NCI-H2196 treated with DMSO at 0.1 percent for 48 hours (cell line): ENCODE data around the gene SLC39A11.
"Not testable (repeated sequence)": the region's sequence is repeated elsewhere in the genome, so short reads cannot be mapped to it uniquely, and the experiment has no call there.

Experiments
- DNase-seq: peaks from one replicate; lab custom pipeline; 2025; ENCODE audit not compliant: unreplicated experiment; lab: John Stamatoyannopoulos, UW

The SLC39A11 gene

GRCh38 chr17:72764632-72765041, 327.9 kb downstream of the SLC39A11 start:
- DNase-seq: no peak

GRCh38 chr17:72763981-72764380, 328.5 kb downstream of the SLC39A11 start:
- DNase-seq: no peak

DNA sequence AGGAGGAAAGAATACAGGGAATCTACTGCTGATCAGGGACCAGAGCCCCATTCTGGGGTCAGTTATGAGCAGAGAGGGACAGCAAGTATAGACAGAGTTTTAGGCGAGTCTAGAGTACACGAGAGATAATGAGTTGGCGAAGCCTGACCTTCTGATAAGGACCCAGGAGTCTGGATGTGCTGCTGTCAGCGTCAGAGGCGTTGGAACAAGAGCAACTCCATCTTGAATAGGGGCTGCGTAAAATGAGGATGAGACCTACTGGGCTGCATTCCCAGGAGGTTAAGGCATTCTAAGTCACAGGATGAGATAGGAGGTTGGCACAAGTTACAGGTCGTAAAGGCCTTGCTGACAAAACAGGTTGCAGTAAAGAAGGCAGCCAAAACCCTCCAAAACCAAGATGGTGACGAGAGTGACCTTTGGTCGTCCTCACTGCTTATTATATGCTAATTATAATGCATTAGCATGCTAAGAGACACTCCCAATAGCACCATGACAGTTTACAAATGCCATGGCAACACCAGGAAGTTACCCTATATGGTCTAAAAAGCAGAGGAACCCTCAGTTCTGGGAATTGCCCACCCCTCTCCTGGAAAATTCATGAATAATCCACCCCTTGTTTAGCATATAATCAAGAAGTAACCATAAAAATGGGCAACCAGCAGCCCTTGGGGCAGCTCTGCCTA, 330.5 kb downstream of the SLC39A11 start:
- DNase-seq: not testable (repeated sequence)

GRCh38 chr17:72761431-72761830, 331.1 kb downstream of the SLC39A11 start:
- DNase-seq: no peak

- no peak for DNase-seq
These were observed 332.1 kb downstream of the SLC39A11 start for GRCh38 chr17:72760368-72760767.

DNA sequence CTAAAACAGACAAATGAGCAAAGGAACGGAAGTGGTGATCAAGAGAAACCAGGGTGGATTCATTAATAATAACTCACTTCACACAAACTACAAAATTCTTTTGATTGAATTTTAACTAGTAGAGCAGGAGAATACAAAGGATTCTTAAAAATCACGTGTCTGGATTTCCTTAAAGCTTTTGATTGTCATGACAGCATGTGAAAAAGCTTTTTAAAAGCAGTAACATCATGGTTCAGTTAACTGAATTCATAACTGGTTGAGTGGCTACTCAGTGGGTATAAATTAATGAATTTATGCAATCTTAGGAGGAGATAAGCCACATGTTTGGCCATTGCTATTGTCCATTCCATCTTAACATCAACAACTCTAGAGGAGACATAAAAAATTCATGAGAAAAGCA, 333.2 kb downstream of the SLC39A11 start:
- no peak for DNase-seq

DNA sequence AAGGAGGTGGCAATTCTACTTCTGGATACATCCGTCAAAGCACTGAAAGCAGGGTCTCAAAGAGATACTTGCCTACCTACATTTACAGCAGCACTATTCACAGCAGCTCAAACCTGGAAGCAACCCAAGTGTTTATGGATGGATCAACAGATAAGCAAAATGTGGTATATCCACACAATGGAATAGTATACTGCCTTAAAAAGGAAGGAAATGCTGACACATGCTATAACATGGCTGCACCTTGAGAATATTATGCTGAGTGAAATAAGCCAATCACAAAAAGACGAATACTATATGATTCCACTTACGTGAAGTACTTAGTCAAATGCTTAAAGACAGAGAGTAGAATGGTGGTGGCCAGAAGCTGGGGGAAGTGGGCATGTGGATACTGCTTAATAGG, 336.2 kb downstream of the SLC39A11 start:
- DNase-seq: no peak

DNA sequence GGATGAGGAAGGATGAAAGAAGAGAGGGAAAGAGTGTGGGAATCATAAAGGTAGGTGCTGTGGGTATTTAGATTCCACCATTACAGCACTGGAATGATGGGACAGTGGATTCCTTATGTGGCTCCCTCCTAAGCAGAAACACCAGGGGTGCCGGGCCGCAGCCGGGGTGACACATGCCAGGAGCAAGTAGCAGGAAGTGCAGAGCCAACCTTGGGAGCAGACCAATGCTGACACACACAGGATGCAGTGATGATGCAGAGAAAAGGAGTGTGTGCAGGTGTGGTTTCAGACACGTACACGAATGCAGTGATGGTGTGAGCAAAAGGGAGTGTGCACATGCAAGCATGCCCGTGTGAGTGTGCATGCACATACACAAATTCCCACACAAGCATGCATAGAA, 338.0 kb downstream of the SLC39A11 start:
- DNase-seq: no peak

DNA sequence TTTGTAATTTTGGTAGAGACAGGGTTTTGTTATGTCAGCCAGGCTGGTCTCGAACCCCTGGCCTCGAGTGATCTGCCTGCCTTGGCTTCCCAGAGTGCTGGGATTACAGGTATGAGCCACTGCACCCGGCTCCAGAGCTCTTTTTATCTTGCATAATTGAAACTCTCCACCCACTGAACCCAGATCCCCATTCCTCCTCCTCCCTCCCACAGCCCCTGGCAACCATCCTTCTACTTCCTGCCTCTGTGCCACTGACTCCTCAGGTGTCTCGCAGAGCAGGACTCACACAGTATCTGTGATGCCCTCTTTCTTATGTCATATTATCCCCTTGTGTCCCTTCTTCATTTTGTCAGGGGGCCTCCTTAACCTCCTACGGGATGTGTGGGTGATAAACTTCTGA, 340.7 kb downstream of the SLC39A11 start:
- no peak for DNase-seq

- no peak for DNase-seq
These were observed 343.3 kb downstream of the SLC39A11 start for GRCh38 chr17:72749119-72749572.

GRCh38 chr17:72747501-72747900, 345.0 kb downstream of the SLC39A11 start:
- no peak for DNase-seq

DNA sequence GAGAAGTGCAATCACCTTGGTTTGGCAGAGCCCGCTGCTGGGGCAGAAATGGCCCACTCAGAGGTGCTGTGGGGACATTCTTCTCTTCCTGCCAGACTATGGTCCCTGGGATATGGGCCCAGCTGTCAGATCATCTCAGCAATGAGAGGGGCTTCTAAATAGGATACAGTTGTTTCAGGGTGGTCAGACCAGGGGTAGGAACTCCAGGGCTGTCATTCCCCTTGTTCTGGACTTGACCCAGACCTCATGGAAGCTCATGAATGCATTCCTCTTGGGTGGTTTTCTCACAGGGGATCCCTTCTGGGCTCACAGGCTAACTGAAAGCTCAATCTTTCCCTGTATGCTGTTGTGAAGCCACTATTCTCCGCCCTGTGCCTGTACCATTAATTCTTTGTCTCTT, 347.2 kb downstream of the SLC39A11 start:
- no peak for DNase-seq

- DNase-seq: no peak
These were observed 349.4 kb downstream of the SLC39A11 start for GRCh38 chr17:72743037-72743467.

DNA sequence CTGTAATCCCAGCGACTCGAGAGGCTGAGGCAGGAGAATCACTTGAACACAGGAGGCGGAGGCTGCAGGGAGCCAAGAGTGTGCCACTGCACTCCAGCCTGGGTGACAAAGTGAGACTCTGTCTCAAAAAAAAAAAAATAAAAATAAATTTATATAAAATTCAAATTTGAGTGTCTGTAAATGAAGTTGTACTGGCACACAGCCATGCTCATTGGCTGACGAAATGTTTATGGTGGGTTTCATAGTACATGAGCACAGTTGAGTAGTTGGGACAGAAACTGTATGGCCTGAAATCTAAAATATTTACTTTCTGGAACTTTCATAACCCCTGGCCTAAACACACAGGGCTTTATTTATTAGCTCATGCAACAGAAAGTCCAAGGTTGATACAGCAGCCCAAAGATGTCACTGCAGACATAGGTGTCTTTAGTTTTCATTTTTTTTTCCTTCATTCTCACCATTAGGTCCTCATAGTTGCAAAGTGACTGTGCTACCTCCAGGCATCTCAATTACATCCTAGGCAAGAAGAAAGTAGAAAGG, 355.3 kb downstream of the SLC39A11 start:
- no peak for DNase-seq

- DNase-seq: no peak
These were observed 356.9 kb downstream of the SLC39A11 start for GRCh38 chr17:72735592-72735991.

- no peak for DNase-seq
These were observed 357.4 kb downstream of the SLC39A11 start for GRCh38 chr17:72735048-72735447.

GRCh38 chr17:72734613-72735012, 357.9 kb downstream of the SLC39A11 start:
- DNase-seq: no peak

DNA sequence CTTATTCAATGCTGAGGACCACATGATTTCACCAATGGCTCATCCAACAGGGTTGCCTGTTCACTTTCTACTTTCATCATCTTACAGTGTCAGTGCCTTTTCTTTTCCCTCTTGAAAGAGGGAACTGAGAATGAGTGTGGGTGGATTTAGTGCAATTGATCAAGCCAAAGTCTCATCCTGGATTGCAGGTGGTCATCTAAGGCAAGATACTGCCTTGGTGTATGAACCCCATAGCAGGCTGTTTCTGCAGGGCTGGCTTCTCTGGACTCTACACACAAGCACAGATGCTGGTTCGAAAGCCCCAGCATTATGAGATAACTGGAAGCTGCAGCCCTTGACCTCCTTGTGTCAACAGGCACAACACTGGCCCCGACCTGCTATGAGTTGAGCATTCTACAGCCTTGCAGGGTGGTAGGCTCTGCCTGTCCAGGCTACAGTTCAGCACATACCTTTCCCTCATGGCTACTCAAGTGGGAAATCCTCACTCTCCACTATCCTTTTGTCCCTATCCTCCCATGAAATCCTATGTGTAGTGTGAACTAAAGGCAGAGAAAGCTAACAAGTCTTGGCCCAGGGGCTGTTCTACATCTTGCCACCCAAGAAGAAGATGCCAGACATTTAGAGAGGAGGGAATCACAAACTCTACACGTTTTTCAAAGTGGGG, 358.7 kb downstream of the SLC39A11 start:
- no peak for DNase-seq

DNA sequence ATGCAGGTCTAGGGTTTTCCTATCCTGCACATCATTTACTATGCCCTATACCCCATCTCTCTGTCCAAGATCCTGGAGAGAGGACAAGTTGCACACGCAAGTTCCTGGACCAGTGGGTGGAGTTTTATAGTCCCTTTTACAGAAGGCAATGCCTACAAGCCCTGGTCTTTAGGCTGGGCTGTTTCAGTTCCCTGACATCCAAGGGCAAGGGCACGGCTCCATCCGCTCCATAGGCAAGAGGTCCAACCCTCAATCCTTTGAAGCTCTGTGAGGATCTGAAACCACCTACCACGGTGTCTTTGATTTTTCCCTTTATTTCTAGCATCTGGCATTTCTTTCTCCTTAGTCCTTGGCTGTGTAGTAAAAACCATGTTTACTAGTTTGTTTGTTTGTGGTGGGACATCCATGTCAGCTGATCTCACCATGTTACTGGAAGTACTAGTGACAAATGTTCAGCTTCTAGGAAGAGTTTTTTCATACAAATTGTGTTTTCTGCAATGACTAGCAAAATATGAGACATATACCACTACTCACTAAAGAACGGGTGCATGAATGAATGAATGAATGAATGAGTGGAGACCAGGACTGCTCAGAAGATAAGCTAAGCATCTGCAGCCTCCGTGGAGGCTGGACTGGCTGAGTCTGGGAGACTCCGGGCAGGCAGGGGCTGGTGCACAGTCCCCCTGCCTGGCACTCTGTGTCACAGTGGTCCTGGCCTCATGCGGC, 359.4 kb downstream of the SLC39A11 start:
- no peak for DNase-seq

DNA sequence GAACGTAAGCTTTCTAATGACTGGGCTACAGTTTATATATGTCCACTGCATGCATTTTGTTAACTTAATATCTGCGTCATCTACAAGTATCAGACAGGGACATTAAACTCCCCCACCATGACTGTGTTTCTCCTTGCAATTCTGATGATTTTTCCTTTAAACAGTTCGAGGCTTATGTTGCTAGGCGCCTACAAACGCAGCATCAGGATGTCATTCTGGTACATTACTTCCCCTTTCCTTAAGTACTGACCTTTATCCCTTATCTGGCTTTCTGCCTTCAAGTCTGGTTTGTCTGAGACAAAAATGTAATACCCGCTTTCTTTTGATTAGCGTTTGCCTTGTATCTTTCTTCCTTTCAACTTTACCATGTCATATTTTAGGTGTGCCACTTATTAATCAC, 362.4 kb downstream of the SLC39A11 start:
- DNase-seq: no peak

DNA sequence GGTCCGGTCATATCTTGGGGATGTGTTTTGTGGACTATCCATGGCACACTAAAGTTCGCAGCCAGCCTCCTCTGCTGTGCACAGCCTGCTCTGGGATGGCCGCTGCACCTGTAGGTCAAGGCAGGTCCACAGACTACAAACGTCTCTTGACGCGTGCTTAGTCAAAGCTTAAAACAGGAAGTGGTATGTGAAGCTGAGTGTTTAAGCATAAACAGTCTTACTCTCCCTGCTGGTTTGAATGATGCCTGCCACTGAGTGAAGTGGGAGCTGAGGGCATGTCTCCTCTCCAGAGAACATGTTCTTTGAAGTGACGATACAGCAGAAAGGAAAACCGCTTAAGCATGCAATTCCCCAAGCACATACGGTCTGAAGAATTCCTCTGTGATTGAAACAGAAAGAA, 365.6 kb downstream of the SLC39A11 start:
- DNase-seq: no peak
